Urothelium cell line (cell line): Measurements from ENCODE around the gene AK8.

Experiments
- DNase-seq: peaks from one replicate; pipeline ENCODE4 v3.0.0; 2011; ENCODE audit warnings: low spot score, mixed read lengths
- FAIRE-seq: peaks from 2 replicates; lab custom pipeline; 2011; peaks lifted over from hg19 to GRCh38; lab: Jason Lieb, UNC

The AK8 gene

DNA sequence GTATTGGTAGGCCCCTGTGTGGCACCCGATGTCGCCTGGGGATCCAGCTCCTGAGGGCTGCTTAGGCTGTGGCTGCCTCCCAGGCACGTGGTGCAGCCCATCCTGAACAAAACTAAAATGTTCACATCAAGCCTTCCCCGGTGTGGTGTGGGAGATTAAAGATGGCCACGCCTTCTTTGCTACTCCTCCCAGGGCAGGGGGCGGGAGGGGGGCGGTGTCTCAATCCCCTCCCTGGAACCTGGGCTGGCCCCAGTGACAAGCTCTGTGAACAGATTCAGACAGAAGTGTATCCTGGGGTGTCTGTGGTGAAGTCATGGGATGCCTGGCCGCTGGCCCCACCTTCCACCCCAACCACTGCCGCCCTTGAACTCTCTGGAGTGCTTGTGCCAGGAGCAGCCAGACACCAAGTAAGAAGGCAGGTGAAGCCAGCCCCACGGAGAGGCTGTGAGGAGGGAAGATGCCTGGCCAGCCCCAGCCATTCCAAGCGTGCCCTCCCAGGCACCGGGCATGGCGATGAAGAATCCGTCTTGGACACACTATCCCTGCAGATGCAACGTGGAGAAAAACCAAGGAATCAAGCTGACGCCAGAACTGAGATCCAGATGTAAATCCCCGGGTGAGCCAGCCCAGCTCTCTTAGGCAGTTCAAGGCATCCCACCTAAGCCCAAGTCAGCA is 75.8 kb downstream of the AK8 start:
- no peak for FAIRE-seq
- DNase-seq: no peak

DNA sequence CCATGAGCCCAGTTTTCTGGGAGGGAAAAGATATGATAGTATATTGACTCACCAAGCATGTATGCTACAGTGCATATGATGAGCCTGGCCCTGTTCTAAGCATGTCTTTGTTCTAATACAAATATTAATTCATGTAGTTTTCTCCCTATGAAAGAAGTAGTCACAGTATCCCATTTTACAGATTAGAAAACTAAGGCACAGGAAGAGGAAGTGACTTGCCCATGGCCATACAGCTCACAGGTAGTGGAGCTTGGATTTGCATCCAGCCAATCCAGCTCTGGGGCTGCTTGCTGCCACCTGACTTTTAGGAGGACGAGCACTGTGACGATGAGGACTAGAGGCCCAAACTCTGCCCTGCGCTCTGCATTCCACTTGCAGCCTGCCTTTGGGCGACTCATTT is 76.4 kb downstream of the AK8 start:
- FAIRE-seq: no peak
- no peak for DNase-seq

DNA sequence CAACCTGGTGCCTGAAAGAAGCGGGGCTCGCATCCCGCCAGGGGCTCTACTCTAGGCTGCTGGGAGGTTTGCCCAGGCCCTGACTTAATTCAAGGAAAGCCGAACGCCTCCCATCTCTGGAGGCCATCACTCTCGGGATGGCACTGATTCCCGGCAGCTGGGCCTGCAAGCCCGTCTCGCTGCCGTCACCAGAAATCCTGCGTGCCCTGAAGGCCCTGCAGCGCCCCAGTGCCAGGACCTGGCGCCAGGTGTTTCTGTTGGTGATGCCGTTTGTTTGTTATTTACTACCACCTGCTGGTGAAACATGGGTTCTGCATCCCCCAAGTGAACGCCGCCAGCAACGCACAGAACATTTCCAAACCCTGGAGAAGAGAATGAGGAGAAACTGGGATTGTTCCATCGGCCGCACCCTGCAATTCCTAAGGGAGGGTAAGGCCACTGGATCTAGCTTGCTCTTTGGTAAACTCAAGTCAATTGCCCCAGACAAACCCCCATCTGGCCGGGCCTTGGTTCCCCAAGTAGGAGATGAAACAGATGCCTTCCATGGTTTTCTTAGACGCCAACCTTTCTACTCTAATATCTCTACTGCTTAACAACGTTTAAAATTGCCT is 77.9 kb downstream of the AK8 start:
- peak; percentile 13 for FAIRE-seq
- DNase-seq: peak; percentile 79

DNA sequence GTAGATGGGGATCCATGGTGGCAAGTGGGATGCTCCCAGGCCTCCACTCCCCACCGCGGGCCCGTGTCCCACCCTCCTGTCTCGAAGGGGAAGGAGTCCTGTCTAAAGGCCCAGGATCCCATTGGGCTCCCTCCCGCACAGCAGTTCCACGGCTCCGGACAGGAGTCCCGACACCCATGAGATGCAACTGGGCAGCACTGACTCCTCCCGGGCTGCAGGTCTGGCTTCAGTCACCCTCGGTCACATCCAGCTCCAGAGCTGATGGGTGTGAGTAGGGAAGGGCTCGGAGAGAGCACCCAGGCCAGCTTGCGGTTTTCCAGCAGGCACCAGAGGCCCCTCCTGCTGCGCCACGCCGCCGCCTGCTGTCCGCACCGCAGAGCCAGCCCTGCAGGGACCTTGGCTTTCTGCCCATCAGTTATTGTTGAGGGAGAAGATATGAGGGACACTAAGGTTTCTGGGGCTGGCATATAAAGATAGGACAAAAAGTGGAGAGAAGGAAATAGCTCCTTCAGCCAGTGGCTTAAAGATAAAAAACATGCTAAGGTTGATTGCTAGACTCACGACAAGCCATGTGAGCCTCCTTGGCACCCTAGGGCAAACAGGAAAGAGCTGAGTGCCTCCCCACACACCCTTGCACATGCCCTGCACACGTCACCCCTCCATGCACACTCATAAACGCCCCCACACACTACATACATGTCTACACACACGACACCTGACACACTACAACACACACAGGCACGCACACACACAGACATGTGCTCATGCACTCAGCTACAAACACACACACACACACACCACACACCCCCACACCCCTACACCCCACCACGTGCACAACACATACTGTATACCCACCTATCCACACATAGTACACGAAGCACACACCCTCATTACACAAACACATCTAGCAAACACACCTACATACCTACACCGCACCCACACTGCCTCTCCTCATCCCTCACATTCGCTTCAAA is 79.0 kb downstream of the AK8 start:
- DNase-seq: no peak
- FAIRE-seq: peak; percentile 9

DNA sequence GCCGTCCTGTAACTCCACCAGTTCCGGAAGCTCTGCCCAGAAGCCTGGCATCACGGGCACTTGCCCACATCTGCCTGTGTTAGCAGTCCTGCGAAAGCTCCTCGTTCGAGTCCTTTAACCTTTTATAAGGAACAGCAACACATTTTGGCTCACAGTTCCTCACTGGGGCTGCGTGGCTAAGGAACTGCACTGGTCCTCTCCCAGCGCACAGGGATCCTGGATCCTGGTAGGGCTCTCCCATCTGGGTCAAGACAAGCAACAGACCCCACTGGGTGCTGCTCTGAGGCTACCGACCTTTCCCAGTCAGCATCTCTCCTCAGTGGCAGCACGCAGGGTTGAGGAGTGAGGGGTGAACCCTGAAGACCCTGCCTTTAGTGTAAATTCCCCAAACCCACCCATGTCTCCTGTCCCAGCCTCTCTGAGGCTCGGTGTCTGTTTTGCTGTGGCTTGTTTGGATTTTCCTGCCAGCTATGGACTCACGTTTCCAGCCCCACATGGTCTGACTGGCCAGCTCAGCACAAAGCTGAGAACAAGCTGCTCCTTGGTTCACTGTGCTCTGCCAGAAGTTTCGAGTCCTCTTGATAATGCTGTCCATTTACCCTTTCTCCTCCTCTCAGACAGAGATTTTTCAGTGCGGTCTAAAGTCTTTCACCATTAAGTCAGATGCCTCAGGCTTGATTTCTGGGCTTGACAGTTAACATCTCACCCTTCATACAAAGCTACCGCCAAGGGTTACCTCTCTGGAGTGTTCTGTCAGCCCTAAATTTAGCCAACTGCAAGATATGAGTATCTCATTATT is 80.0 kb downstream of the AK8 start:
- FAIRE-seq (no peak), DNase-seq (no peak)

DNA sequence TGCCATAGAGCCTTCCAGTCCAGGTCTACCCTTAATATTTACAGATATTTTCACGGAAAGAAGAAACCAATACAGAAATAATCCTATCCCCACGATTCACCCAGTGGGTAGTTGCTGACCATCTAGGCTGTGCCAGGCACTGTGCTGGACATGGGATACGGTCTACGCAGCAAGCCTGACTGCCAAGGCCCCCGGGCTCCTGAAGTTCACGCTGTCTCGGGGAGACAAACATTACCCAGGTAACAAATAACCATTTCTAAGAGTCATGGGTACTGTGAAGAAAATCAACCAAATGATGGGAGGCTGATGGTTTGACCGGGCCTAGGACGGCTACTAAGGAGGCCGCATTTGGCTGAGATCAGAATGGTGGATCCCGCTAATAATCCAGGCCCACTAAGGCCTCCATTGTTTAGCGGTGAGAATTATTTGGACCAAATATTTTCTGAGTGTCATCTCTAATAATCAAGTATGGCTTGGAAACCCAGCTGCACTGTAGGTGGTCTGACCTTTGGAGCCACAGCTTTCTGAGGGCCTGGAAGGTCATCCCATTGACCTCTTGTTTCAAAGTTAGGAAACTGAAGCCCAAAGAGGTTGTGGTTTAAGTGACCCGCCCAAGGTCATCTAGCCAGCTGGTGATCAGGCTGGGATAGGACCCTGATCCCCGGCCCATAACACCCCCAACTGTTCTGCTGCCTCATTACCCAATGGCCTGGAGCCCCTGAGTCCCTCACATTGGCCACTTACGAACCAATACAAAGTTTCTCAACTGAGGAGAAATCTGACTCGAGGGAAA is 82.4 kb downstream of the AK8 start:
- FAIRE-seq (no peak), DNase-seq (no peak)

DNA sequence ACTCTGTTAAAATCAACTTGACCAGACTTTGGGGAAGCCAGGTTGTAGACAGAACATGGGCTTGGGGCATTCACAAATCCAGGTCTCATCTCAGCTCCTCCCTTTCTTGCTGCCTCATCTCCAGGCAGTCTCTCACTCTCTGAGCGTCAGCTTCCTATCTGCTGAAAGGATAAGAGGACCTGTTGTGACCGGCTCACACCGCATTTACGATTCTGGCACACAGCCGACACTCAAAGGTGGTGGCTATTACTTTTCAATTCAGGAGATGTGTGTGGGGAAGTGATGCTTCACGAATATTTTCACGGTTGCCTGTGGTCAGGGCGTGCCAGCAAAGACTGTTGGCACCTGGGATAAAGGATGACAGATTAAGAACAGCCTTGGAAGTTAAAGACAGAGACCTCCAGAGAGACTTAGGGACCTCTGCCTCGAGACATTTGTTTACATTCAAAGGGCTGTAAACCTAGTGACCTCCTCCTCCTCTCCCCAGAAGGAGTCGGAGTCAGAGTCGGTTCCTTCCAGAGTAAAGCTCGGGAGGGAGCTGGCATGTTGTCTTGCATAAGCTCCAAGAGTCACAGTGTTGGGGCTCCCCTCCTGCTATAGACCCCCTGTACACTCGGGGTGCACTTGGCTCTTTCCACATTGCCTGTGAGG is 83.2 kb downstream of the AK8 start:
- FAIRE-seq (no peak), DNase-seq (no peak)

DNA sequence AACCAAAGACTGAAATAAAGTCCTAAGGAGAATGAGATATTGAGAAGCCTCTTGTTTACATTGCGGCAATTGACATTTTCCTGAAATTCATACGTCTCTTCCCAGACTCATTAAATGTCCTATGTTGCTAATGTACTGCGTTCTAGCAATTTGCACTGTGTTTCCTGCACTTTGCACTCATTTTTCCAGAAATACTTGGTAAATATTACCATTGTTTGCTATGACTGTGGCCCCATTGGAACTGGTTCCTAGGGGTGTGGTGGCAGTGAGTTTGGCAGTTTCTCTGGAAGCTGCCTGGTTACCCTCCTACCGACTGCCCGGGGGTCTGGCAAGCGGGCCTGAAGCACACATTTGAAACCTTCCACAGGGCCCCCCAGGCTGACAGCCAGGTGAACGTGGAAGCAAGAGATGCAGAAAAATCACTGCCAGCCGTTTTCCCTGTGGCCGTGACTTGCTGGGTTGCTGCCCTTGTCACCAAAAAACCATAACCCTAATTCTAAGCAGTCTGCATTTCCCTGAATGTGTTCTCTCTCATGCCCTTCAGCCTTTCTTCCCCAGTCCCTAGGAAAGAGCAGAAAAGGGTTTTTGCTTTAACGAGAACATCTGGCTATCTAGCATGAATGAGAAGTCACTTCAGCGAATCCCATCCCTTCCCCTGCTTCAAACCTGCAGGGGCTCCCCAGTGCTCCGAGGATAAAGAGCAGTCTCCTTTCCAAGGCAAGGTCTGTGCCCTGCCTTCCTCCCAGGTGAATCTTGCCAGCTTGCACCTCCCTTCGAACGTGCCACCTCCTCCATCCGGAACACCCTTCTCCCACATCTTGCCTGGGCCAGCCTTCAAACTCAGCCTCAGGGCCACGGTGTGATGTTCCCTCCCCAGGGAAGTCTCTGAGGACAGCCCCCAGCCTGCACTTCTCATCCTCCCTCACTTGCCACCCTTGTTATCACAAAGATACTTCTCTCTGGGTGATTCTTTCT is 84.2 kb downstream of the AK8 start:
- DNase-seq: no peak
- FAIRE-seq: no peak

DNA sequence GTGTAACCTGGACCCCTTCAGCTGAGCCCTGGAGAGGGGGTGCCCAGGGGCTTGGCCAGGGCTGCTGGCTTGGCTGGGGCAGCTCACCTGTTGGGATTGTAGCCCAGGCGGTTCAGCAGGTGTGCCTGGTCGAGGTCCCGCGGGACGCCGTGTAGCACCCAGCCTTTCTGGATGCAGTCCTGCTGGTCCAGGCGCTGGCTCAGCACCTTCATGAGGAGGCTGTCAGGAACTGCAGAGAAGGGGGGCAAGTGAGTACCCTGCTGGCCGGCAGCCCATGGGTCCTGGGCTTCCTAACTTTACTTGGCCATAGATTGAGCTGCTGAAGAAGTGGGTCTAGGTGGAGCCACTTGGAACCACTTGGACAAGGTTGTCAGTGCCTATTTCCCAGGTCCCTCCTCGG is 85.5 kb downstream of the AK8 start:
- FAIRE-seq (no peak), DNase-seq (no peak)

DNA sequence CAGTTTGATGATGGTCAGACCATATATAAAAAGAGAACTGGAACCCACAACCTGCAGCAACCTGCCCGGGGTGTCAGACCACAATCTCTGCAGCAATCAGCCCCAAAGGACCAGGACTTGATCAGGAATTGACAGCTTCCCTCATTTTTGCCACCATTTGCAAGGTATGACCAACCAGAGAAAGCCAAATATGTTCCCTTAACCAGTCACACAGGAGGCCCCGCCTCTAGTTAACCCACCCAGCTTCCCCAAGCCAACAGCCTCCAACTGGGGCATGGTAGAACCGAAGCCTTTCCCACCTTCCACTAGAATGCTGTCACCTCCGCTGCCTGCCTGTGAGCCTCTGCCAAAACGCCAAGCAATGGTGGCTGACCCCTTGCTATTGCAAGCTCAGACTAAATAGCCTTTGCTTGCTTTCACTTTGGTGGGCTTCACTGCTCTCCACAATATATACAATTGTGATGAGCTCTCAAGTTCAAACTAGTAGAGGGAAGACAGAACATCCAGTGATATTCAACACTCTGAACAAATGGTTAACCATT is 86.3 kb downstream of the AK8 start:
- DNase-seq (no peak), FAIRE-seq (no peak)

DNA sequence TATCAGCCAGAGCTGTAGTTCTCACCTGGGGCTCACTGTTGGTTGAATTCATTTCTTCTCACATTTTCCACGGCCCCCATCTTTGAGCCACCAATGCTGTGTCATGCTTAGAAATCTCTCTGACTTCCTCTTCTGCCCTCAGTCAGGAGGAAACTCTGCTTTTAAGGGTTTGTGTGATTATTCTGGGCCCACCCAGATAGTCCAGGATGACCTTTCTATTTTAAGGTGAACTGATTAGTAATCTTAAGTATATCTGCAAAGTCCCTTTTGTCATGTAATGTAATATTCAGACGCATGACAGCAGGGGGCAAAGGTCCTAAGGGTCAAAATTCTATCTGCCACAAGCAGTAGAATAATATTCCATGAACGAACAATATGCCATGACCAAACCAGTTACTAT is 88.4 kb downstream of the AK8 start:
- FAIRE-seq: no peak
- DNase-seq: no peak

DNA sequence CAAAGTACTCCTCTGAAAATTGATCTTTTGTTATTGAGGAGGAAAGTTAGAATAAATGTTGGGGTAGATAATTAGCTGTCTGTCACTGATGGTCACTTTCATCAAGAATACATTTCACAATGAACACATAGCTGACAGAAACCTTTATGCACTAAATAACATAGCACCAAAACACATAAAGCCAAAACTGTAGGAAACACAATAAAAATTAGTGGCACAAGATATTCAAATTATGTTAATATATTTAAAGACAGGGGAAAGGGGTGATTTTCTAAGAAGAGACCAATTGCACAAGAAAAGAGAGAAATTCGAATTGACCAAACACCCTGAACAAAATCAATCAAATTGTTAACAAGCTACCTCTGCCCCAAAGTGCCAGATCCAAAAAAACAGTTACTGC is 89.7 kb downstream of the AK8 start:
- no peak for FAIRE-seq

DNA sequence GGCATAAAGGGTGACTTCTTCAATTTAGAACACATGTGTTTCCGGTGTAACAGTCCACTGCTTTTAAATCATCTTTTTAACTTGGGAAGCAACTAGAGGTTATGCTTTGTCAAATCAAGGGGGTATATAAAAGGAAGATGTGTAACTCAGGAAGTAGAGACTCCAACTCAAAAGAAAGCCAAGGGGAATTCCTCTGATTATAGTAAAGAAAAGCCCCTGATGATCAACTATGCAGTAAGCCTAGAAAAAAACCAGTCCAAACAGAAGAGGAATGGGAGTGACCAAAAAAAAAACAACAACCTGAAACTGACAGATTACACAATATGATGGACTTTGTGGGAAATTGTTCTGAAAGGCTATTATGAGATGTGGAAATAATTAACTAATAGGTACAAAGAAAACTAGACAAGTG is 90.3 kb downstream of the AK8 start:
- FAIRE-seq: no peak

More for the DNA sequence above, 89.7 kb downstream of the AK8 start:
- no peak for DNase-seq

DNA sequence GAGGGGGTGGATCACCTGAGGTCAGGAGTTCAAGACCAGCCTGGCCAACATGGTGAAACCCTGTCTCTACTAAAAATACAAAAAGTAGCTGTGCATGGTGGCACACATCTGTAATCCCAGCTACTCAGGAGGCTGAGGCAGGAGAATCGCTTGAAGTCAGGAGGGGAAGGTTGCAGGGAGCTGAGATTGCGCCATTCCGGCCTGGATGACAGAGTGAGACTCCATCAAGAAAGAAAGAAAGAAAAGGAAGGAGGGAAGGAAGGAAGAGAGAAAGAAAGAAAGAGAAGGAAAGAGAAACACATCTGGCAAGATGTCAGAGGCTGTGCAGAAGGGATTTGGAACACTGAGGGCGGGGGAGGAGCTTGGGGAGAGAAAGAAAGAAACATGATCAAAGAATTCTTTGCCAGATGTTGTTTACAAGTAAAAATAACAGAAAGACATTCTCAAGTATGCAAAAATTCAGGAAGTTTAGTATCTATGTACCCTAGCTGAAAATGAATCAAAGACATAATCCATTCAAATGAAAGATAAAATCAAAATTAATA is 93.7 kb downstream of the AK8 start:
- no peak for FAIRE-seq
- no peak for DNase-seq

More for the DNA sequence above, 90.3 kb downstream of the AK8 start:
- DNase-seq: no peak

DNA sequence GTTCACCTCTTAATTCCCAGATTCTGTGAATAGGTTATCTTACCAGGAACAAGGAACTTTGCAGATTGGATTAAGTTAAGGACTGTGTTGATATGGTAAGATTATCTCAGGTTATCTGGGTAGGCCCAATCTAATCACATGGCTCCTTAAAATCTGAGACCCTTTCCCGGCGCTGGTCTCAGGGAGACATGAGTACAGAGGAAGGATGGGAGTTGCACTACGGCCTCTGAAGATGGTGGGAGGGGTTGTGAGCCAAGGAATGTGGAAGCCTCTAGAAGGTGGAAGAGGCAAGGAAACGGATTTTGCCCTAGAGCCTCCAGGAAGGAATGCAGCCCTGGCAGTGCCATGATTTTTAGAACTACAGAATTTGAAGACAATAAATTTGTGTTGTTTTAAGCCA is 95.1 kb downstream of the AK8 start:
- no peak for DNase-seq
- no peak for FAIRE-seq

DNA sequence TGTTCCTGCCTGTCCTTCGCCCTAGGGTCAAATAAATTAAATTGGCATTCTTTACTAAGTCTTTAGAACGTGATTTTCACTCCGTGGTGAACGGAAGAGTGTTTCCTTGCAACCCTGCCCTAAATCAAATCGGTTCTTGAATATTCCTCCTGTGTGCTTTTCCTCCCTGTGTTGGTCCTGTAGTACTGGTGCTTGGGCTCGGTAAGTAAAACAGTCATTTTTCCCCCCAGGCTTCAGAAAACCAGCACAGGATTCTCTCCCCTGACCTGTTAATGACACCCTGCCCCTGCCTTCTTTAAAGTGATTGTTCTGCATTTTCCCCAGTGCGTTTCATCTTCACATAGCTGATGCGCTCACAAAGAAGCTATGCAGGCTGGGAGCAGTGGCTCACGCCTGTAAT is 96.0 kb downstream of the AK8 start:
- no peak for FAIRE-seq

DNA sequence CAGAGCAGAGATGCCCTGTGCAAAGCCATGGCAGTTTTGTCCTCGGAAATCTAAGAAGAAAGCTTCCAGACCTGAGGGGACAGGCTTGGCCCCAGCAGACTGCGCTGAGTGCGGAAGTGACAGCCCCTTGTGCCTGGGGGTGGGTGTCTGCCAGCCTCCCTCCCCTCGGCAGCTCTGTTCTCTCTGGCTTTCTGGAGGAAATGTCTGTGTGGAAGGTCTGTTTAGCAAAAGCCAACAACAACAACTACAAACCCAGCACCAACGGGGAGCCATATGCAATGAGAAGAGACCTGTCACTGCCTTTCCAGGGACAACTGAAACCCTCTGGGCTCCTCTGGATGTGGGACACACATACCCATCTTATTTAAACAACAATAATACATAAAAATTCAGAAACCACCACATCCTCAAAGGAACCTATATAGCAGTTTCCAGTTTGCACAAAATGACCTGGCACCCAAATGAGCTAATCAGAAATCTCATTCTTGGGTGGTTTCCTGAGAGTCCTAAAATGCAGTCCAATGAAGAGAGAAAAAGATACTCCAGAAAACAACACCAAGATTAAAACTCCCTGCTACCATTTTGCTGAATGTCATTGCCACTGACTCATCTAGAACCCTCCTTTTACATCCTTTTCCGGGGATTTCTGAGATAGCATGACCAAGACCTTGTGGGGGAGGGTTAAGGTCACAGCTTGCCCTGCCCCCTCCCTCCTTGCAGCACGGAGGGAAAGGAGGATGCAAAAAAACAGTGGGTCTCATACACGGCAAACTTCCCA is 97.7 kb downstream of the AK8 start:
- no peak for FAIRE-seq
- no peak for DNase-seq

More for the DNA sequence above, 96.0 kb downstream of the AK8 start:
- no peak for DNase-seq
